ENCODE results near the gene PRRT4. TPM values are rescaled to one million over a fixed set of nuclear protein-coding genes. Genes with fewer than 3 reads are reported as not detected.

Gene PRRT4
- total RNA-seq, 6 experiments from 2014 or later = not detected

DNA sequence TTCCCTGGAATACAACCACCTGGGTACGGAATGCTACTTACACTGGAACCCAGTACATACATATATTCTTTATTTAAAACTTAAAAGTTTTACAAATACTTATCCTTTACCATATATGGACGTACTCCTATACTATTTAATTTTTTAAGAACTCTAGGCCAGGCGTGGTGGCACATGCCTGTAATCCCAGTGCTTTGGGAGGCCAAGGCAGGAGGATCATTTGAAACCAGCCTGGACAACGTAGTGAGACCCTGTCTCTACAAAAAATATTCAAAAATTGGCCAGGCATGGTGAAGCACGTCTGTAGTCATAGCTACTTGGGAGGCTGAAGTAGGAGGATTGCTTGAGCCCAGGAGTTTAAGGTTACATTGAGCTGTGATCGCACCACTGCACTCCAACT, 19.8 kb downstream of the PRRT4 start:
- H3K9me3 Mint-ChIP-seq = no peaks in the 10 kb centered on the region

DNA sequence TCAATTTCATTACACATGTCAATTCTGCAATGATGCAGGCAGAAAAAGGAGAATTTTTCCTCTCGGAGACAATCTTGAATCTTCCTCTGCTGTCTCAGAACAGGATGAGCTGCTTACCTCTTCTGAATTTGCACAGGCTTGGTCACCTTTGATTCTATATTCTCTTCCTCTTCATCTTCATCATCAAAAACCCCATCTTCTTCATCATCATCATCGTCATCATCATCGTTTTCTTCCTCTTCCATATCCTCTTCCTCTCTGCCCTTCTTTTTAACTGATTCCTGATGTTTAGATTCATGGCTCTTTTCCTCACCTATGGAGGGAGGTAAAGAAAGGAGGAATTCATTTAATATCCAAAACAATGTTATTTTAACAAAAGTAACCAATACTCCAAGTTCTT, 25.8 kb downstream of the PRRT4 start:
- Mint-ChIP-seq H3K27ac (no peak overlapping the region), H3K4me1 (ENCODE audit: low read depth) (peaks cover 3% of the 10 kb centered on the region; the same call in 1 of the 2 replicates), H3K36me3 (ENCODE audit: low read depth) (peaks cover 22% of the 10 kb centered on the region), H3K4me3 (no peak overlapping the region), H3K27me3 (ENCODE audit: insufficient read depth) (no peaks in the 10 kb centered on the region), H3K9me3 (no peaks in the 10 kb centered on the region)
- TF ChIP-seq, protein P1, sequence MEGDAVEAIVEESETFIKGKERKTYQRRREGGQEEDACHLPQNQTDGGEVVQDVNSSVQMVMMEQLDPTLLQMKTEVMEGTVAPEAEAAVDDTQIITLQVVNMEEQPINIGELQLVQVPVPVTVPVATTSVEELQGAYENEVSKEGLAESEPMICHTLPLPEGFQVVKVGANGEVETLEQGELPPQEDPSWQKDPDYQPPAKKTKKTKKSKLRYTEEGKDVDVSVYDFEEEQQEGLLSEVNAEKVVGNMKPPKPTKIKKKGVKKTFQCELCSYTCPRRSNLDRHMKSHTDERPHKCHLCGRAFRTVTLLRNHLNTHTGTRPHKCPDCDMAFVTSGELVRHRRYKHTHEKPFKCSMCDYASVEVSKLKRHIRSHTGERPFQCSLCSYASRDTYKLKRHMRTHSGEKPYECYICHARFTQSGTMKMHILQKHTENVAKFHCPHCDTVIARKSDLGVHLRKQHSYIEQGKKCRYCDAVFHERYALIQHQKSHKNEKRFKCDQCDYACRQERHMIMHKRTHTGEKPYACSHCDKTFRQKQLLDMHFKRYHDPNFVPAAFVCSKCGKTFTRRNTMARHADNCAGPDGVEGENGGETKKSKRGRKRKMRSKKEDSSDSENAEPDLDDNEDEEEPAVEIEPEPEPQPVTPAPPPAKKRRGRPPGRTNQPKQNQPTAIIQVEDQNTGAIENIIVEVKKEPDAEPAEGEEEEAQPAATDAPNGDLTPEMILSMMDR (IDR thresholded peaks at IDR 0.05) = no peak
- DNase-seq = no peak

More for the DNA sequence above, 19.8 kb downstream of the PRRT4 start:
- H3K27ac Mint-ChIP-seq = no peak overlapping the region
- peaks cover 11% of the 10 kb centered on the region for H3K36me3 Mint-ChIP-seq (ENCODE audit: low read depth)
- no peak for DNase-seq
- TF ChIP-seq, protein P1 (IDR thresholded peaks at IDR 0.05) = no peak
- peaks cover 3% of the 10 kb centered on the region; the same call in 1 of the 2 replicates for H3K27me3 Mint-ChIP-seq (ENCODE audit: insufficient read depth)
- peaks cover 26% of the 10 kb centered on the region for H3K4me1 Mint-ChIP-seq (ENCODE audit: low read depth)
- peak overlapping the region; percentile 97 for H3K4me3 Mint-ChIP-seq

DNA sequence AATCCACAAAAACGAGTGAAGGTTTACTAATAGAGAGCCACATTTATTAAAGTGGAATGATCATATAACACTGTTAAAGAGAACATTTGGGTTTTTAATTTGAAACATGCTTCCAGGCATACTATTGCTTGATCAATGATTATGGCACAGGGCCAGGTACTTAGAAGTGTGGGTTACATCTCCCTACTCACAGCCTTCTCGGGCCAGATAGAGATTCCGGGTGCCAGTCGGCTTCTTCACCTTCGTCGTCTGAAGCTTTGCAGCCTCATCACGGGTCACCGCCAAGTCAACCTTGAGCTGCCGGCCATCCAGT, 37.2 kb downstream of the PRRT4 start:
- Mint-ChIP-seq H3K27me3 (ENCODE audit: insufficient read depth) (no peaks in the 10 kb centered on the region), H3K9me3 (no peaks in the 10 kb centered on the region), H3K36me3 (ENCODE audit: low read depth) (peaks cover 40% of the 10 kb centered on the region), H3K4me3 (0 out of 2 replicates have a peak overlapping the region, but pooled peaks have one; percentile 17), H3K27ac (peak overlapping the region; percentile 86), H3K4me1 (ENCODE audit: low read depth) (peaks cover 46% of the 10 kb centered on the region)
- TF ChIP-seq, protein P1 (IDR thresholded peaks at IDR 0.05) = no peak
- no peak for DNase-seq

DNA sequence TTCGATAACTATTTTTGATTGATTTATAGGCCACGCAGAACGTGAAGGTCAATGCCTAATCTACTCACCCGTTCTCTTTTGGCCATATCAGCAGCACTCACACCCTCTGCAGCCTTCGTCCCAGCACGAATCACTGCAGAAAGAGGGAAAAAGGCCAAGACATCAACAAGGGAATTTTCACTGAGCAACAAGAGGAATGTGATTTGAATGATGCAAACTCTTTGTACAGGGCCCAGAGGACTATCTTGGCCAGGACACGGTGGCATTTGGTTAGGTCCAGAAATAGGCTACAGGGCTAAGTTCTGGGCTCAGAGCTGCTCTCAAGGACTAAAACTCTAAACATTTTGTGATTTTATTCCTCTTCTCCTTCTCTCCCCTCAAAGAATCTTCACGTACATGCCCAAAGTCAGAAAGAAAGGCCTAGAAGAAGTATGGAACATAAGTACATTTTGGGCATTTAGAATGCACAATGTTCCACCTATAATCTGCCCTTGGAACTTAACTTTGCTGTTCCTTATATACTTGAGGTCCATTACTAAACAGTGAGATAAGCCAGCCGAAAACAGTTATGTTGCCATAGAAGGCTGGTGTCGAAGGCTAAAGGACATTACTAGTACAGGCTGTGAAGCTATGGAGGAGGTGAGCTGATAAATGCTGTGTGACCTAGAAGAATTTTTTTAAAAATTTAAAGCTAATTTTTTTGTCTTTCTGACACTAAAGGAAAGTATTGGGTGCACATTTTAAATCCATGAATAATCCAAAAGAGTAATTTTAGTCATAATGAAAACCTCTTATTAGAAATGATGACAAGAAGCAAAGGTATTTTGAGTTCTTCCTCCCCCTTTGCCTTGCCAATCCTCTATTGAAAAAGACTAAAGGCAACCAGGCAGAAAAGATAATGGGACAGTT, 37.8 kb downstream of the PRRT4 start:
- Mint-ChIP-seq H3K27ac (peak overlapping the region; percentile 86), H3K4me3 (peak overlapping the region; percentile 17; the same call in 1 of the 2 replicates), H3K4me1 (ENCODE audit: low read depth) (peaks cover 46% of the 10 kb centered on the region), H3K36me3 (ENCODE audit: low read depth) (peaks cover 40% of the 10 kb centered on the region), H3K9me3 (no peaks in the 10 kb centered on the region), H3K27me3 (ENCODE audit: insufficient read depth) (no peaks in the 10 kb centered on the region)
- TF ChIP-seq, protein P1 (IDR thresholded peaks at IDR 0.05) = no peak
- peak; percentile 31 for DNase-seq

DNA sequence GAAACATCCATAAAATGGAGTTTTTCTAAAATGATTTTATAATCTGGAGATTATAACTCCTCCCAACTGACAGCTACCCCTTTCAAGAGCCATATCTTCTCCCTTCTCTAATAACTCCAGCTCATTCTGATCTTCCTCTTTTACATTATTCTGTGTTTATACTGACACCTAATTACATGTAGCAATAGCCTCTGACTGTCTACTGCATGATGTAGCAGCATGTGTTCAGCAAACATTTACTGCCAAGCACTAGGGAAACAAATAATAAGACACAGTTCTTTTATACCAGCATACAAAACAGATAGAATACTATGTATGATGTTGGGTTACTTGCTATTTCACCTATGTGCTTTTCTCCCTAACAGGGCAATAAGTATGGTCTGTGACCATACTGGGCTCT, 38.5 kb downstream of the PRRT4 start:
- H3K9me3 Mint-ChIP-seq = no peaks in the 10 kb centered on the region
- peaks cover 41% of the 10 kb centered on the region for H3K36me3 Mint-ChIP-seq (ENCODE audit: low read depth)
- no peaks in the 10 kb centered on the region; the same call in 1 of the 2 replicates for H3K27me3 Mint-ChIP-seq (ENCODE audit: insufficient read depth)
- no peak overlapping the region for H3K4me3 Mint-ChIP-seq
- peaks cover 46% of the 10 kb centered on the region for H3K4me1 Mint-ChIP-seq (ENCODE audit: low read depth)
- peak overlapping the region; percentile 86 for H3K27ac Mint-ChIP-seq
- no peak for DNase-seq
- TF ChIP-seq, protein P1 (IDR thresholded peaks at IDR 0.05) = no peak
